HepG2 (cell line): ENCODE results near the gene KRT73. TPM values are rescaled to one million over a fixed set of nuclear protein-coding genes. Genes with fewer than 3 reads are reported as not detected.

Experiments
- ATAC-seq: fragments of 200-7000 bp; cut with Tn5 transposase; 3 replicates; pipeline ENCODE4 v1.9.1; 2020; ENCODE audit warnings: mild to moderate bottlenecking, moderate library complexity
- BruUV-seq: library from RNA; stranded (reverse); fragments of 400-500 nt; replicated peaks from 2 replicates; lab custom pipeline; 2021; lab: Mats Ljungman, UMichigan
- CTCF ChIA-PET: fragments of 300-600 bp; formaldehyde crosslinking; extraction: SDS; loops from one replicate; lab custom pipeline; 2021; ENCODE audit warnings: low total read pairs, inconsistent platforms, low intra/inter-chr PET ratio; lab: Yijun Ruan, JAX
- POLR2A ChIA-PET: fragments of 350-600 bp; sonication (Branson Sonifier 250); formaldehyde crosslinking; loops from one replicate; lab custom pipeline; 2020; ENCODE audit warnings: antibody characterized with exemption, inconsistent platforms; lab: Yijun Ruan, JAX
- DNase-seq: peaks from one replicate; pipeline ENCODE4 v3.0.0-alpha.2; 2015; ENCODE audit warnings: low spot score
- FAIRE-seq: peaks from 3 replicates; lab custom pipeline; 2011; peaks lifted over from hg19 to GRCh38; lab: Jason Lieb, UNC
- H2AFZ ChIP-seq: one replicate; pipeline ENCODE4 v1.6.1; 2011; ENCODE audit warnings: low read length, inconsistent platforms
- H3K27ac ChIP-seq: fragments of 300-600 bp; 3 replicates; pipeline ENCODE4 v1.8.0; 2011; ENCODE audit warnings: mixed run types, mild to moderate bottlenecking, mixed read lengths, low read length, inconsistent platforms; ENCODE audit not compliant: insufficient read depth; ENCODE audit errors: extremely low read length
- H3K27me3 ChIP-seq, 2 experiments: fragments of 200-600 bp in 1 of 2; 2 replicates in 1 of 2; 3 replicates in 1 of 2; pipeline versions ENCODE4 v1.6.0 to v1.8.0; 2011; ENCODE audit warnings: low read length in 2 of 2, mild to moderate bottlenecking in 2 of 2, moderate library complexity in 2 of 2, inconsistent platforms in 1 of 2; ENCODE audit not compliant: insufficient read depth in 2 of 2, control insufficient read depth in 1 of 2
- H3K36me3 ChIP-seq, 2 experiments: fragments of 200-600 bp in 1 of 2; replicated peaks in 1 of 2; 2 replicates in 1 of 2; 3 replicates in 1 of 2; pipeline versions ENCODE4 v1.5.1 to v1.8.0; 2011; ENCODE audit warnings: low read length in 2 of 2, inconsistent platforms in 1 of 2; ENCODE audit not compliant: insufficient read depth in 2 of 2, control insufficient read depth in 1 of 2
- H3K4me1 ChIP-seq: 2 replicates; pipeline ENCODE4 v1.5.1; 2012; ENCODE audit warnings: low read length, inconsistent platforms; ENCODE audit not compliant: insufficient read depth
- H3K4me2 ChIP-seq: 2 replicates; pipeline ENCODE4 v1.6.0; 2011; ENCODE audit warnings: low read depth, low read length, inconsistent platforms
- H3K4me3 ChIP-seq, 3 experiments: fragments of 200-600 bp in 1 of 3; sonication (generic), shearing (Covaris generic) in 1 of 3; replicated peaks in 1 of 3; 2 replicates each; pipeline ENCODE4 v1.5.1; 2011 to 2016; ENCODE audit warnings: low read length in 3 of 3, inconsistent platforms in 2 of 3, low read depth in 2 of 3, mild to moderate bottlenecking in 2 of 3, control low read depth in 1 of 3, mixed read lengths in 1 of 3; ENCODE audit not compliant: insufficient read depth in 1 of 3
- H3K79me2 ChIP-seq: one replicate; pipeline ENCODE4 v1.6.1; 2011; ENCODE audit warnings: low read length, inconsistent platforms; ENCODE audit not compliant: insufficient read depth
- H3K9ac ChIP-seq: 2 replicates; pipeline ENCODE4 v1.6.0; 2011; ENCODE audit warnings: mild to moderate bottlenecking, low read depth, low read length, inconsistent platforms; ENCODE audit not compliant: insufficient read depth
- H3K9me3 ChIP-seq: 2 replicates; pipeline ENCODE4 v1.5.1; 2012; ENCODE audit warnings: mild to moderate bottlenecking, low read length
- H4K20me1 ChIP-seq: 2 replicates; pipeline ENCODE4 v1.6.0; 2011; ENCODE audit warnings: inconsistent platforms, mild to moderate bottlenecking, low read length, moderate library complexity; ENCODE audit not compliant: insufficient read depth
- FOXA3 ChIP-seq: IDR thresholded peaks from 2 replicates; pipeline ENCODE4 v1.6.1; 2016; ENCODE audit warnings: missing genetic modification reagents, missing compliant biosample characterization
- GLI4 ChIP-seq: sonication (generic); formaldehyde crosslinking; IDR thresholded peaks from 2 replicates; pipeline ENCODE4 v1.5.1; 2020; ENCODE audit warnings: missing genetic modification reagents, mild to moderate bottlenecking, moderate library complexity, borderline replicate concordance
- HNRNPK ChIP-seq: fragments of 200-400 bp; formaldehyde crosslinking; IDR thresholded peaks from 2 replicates; pipeline ENCODE4 v1.6.1; 2018; ENCODE audit warnings: low read length, low read depth, moderate library complexity, mild to moderate bottlenecking; ENCODE audit not compliant: poor library complexity, severe bottlenecking
- MYNN ChIP-seq: sonication (generic); formaldehyde crosslinking; IDR thresholded peaks from 2 replicates; pipeline ENCODE4 v1.4.0; 2020; ENCODE audit warnings: mild to moderate bottlenecking, low read depth, missing genetic modification reagents
- PAX8 ChIP-seq: sonication (generic); formaldehyde crosslinking; IDR thresholded peaks from 2 replicates; pipeline ENCODE4 v1.8.0; 2022; ENCODE audit warnings: mild to moderate bottlenecking, missing genetic modification reagents, borderline replicate concordance
- SKI ChIP-seq: fragments of 450-650 bp; IDR thresholded peaks from one replicate; pipeline ENCODE4 v1.6.1; 2018; ENCODE audit warnings: mild to moderate bottlenecking; ENCODE audit not compliant: partially characterized antibody
- ZEB1 ChIP-seq: IDR thresholded peaks from 2 replicates; pipeline ENCODE4 v1.6.1; 2012; ENCODE audit warnings: mild to moderate bottlenecking, low read depth, inconsistent platforms; ENCODE audit not compliant: insufficient replicate concordance
- ZFP36L1 ChIP-seq: sonication (generic); formaldehyde crosslinking; IDR thresholded peaks from 2 replicates; pipeline ENCODE4 v1.8.0; 2022; ENCODE audit warnings: mild to moderate bottlenecking, missing genetic modification reagents, moderate library complexity
- ZNF333 ChIP-seq: sonication (generic); formaldehyde crosslinking; IDR thresholded peaks from 2 replicates; pipeline ENCODE4 v1.4.0; 2020; ENCODE audit warnings: mild to moderate bottlenecking, missing genetic modification reagents, borderline replicate concordance
- ZNF335 ChIP-seq: sonication (generic); formaldehyde crosslinking; IDR thresholded peaks from 2 replicates; pipeline ENCODE4 v1.4.0; 2020; ENCODE audit warnings: missing genetic modification reagents
- ZSCAN22 ChIP-seq: sonication (generic); formaldehyde crosslinking; IDR thresholded peaks from 2 replicates; pipeline ENCODE4 v1.4.0; 2020; ENCODE audit warnings: mild to moderate bottlenecking, missing genetic modification reagents
- WGBS: methylation state at CpG from one replicate; pipeline ENCODE4 v1.1.6; 2017; ENCODE audit warnings: low lambda C conversion rate; 5-methylcytosine and 5-hydroxymethylcytosine counted together
- in situ Hi-C: cut with HindIII; loops from 2 replicates; pipeline ENCODE4 v1.10.0; 2017; ENCODE audit warnings: low pct_unique_long_range_greater_than_20kb; ENCODE audit not compliant: extremely low pct_ligation_motif_present
- intact Hi-C: fragments of 100-400 bp; cut with micrococcal nuclease; formaldehyde crosslinking; loops from one replicate; pipeline ENCODE4 v1.10.0; 2022; ENCODE audit not compliant: unreplicated experiment
- polyA plus RNA-seq, 8 experiments: library from polyadenylated mRNA; depleted of rRNA in 3 of 8; stranded (reverse) in 7 of 8; unstranded in 1 of 8; fragments of >200 nt; fragmentation: Illumina TruSeq in 4 of 8; extraction: Trizol in 4 of 8; gene quantifications; 2 replicates each; pipeline versions ENCODE4 v1.2.1 to v1.2.3, GENCODE V29; 2011 to 2016; ENCODE audit warnings: low read depth in 4 of 8, missing spikeins in 1 of 8, mixed read lengths in 1 of 8; ENCODE audit not compliant: insufficient read depth in 1 of 8
- total RNA-seq, 5 experiments: library from RNA; depleted of rRNA; stranded (reverse); fragments of >200 nt; fragmentation: Illumina TruSeq; extraction: Trizol; gene quantifications; 2 replicates each; pipeline ENCODE4 v1.2.3, GENCODE V29; 2016; ENCODE audit warnings: low read depth in 1 of 5
- TF ChIP-seq, protein P1 (sequence below): sonication (generic); formaldehyde crosslinking; IDR thresholded peaks from 2 replicates; pipeline ENCODE4 v1.5.0; 2020; ENCODE audit warnings: missing genetic modification reagents, mild to moderate bottlenecking, borderline replicate concordance
- TF ChIP-seq, protein P2 (sequence below): sonication (generic); formaldehyde crosslinking; IDR thresholded peaks from 2 replicates; pipeline ENCODE4 v1.8.0; 2022; ENCODE audit warnings: missing genetic modification reagents, mild to moderate bottlenecking, moderate library complexity, borderline replicate concordance

KRT73 gene
- total and polyA plus RNA-seq, 2 of the 13 experiments (the other 11 are each of a cell fraction or from before 2014, with no cell fraction given) = not detected

DNA sequence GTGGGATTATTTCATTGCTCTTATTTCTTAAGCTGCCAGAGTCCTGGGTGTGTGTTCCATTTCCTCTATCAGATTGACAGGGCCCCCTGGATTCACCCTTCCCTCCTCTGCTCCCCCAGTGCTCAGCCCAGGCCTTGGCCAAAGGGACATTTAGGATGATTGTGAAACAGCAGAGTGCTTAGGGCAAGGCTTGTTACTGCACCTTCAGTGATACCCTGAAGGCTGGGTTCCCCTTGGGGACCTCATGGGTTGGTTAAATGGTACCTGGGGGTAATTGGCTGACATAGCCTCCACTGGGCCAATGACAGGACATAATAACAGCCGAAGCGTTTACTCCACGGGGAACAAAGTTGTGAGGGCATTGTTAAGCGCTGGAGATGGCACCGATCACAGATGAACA lies 15.8 kb downstream of the KRT73 start:
- H3K79me2 ChIP-seq = no peaks in the 10 kb centered on the region
- H3K36me3 ChIP-seq = no peaks in the 10 kb centered on the region
- ChIA-PET POLR2A (no interaction called here), CTCF (no interaction called here)
- intact Hi-C loops = no loop called here
- no peak overlapping the region for H3K4me2 ChIP-seq
- TF ChIP-seq FOXA3 (CRISPR knock-in tag) (no peak), PAX8 (CRISPR knock-in tag) (no peak), GLI4 (CRISPR knock-in tag) (no peak), SKI (no peak), ZNF335 (no peak), ZEB1 (no peak), ZSCAN22 (CRISPR knock-in tag) (no peak), ZFP36L1 (CRISPR knock-in tag) (no peak), HNRNPK (no peak), MYNN (CRISPR knock-in tag) (no peak), ZNF333 (CRISPR knock-in tag) (no peak)
- TF ChIP-seq, protein P1, sequence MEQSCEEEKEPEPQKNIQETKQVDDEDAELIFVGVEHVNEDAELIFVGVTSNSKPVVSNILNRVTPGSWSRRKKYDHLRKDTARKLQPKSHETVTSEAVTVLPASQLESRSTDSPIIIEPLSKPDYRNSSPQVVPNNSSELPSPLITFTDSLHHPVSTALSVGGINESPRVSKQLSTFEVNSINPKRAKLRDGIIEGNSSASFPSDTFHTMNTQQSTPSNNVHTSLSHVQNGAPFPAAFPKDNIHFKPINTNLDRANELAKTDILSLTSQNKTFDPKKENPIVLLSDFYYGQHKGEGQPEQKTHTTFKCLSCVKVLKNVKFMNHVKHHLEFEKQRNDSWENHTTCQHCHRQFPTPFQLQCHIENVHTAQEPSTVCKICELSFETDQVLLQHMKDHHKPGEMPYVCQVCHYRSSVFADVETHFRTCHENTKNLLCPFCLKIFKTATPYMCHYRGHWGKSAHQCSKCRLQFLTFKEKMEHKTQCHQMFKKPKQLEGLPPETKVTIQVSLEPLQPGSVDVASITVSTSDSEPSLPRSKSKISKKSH (CRISPR knock-in tag) = no peak
- TF ChIP-seq, protein P2, sequence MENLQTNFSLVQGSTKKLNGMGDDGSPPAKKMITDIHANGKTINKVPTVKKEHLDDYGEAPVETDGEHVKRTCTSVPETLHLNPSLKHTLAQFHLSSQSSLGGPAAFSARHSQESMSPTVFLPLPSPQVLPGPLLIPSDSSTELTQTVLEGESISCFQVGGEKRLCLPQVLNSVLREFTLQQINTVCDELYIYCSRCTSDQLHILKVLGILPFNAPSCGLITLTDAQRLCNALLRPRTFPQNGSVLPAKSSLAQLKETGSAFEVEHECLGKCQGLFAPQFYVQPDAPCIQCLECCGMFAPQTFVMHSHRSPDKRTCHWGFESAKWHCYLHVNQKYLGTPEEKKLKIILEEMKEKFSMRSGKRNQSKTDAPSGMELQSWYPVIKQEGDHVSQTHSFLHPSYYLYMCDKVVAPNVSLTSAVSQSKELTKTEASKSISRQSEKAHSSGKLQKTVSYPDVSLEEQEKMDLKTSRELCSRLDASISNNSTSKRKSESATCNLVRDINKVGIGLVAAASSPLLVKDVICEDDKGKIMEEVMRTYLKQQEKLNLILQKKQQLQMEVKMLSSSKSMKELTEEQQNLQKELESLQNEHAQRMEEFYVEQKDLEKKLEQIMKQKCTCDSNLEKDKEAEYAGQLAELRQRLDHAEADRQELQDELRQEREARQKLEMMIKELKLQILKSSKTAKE (CRISPR knock-in tag) = no peak
- FAIRE-seq (no peak), ATAC-seq (no peak), DNase-seq (no peak)
- H3K27ac ChIP-seq = no peak overlapping the region
- no peak overlapping the region for H3K4me3 ChIP-seq
- no peaks in the 10 kb centered on the region for H4K20me1 ChIP-seq
- WGBS = 0% methylated on average over 5 of the region's 5 CpGs
- no peaks in the 10 kb centered on the region for H3K4me1 ChIP-seq
- H2AFZ ChIP-seq = no peak overlapping the region
- H3K9me3 ChIP-seq = no peaks in the 10 kb centered on the region
- H3K27me3 ChIP-seq = peaks cover 3 to 32% of the 10 kb centered on the region in 2 experiments; a peak in 4 of 5 replicates
- in situ Hi-C loops = no loop called here
- H3K9ac ChIP-seq = no peak overlapping the region
- BruUV-seq = no TSS peak
